ENCODE data around the gene CCL4.

Gene CCL4

DNA sequence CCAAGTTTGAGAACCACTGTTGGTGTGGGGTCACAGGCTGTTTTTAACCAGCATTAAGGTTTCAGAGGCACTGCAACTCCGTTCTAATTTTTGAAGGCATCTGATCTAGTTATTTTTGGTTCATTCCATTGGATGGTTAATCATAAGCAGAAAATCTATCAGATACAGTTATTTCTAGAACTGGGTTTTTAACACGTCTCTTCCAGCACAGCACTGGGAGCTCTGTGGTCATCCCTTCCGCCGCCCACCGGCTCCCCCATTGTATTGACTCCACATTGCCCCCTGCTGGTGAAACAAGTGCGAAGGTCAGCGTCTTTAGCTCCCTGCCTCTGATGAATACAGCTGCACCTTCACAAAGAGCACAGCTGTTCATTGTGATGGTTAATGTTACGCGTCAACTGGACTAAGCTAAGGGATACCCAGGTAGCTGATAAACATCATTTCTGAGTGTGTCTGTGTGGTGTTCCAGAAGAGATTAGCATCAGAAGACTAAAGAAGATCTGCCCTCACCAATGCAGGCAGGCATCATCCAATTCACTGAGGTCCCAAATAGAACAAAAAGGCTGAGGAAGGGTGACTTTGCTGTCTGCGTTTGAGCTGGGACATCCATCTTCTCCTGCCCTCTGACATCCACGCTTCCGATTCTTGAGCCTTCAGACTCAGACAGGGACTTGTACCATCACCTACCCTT is 31.1 kb upstream of the CCL4 start:
- TF ChIP-seq SIN3A (IDR thresholded peaks at IDR 0.05; ENCODE audit: borderline replicate concordance, insufficient read depth, low read length) (no peak), TAF1 (IDR thresholded peaks at IDR 0.05; ENCODE audit: borderline replicate concordance, insufficient read depth, low read length) (no peak), FOXP2 (optimal IDR thresholded peaks at IDR 0.05; ENCODE audit: borderline replicate concordance, extremely low read depth, extremely low read length, insufficient read depth) (no peak), POLR2AphosphoS5 (IDR thresholded peaks at IDR 0.05; ENCODE audit: low read depth, low read length) (no peak)
- TF ChIP-seq, protein P1, sequence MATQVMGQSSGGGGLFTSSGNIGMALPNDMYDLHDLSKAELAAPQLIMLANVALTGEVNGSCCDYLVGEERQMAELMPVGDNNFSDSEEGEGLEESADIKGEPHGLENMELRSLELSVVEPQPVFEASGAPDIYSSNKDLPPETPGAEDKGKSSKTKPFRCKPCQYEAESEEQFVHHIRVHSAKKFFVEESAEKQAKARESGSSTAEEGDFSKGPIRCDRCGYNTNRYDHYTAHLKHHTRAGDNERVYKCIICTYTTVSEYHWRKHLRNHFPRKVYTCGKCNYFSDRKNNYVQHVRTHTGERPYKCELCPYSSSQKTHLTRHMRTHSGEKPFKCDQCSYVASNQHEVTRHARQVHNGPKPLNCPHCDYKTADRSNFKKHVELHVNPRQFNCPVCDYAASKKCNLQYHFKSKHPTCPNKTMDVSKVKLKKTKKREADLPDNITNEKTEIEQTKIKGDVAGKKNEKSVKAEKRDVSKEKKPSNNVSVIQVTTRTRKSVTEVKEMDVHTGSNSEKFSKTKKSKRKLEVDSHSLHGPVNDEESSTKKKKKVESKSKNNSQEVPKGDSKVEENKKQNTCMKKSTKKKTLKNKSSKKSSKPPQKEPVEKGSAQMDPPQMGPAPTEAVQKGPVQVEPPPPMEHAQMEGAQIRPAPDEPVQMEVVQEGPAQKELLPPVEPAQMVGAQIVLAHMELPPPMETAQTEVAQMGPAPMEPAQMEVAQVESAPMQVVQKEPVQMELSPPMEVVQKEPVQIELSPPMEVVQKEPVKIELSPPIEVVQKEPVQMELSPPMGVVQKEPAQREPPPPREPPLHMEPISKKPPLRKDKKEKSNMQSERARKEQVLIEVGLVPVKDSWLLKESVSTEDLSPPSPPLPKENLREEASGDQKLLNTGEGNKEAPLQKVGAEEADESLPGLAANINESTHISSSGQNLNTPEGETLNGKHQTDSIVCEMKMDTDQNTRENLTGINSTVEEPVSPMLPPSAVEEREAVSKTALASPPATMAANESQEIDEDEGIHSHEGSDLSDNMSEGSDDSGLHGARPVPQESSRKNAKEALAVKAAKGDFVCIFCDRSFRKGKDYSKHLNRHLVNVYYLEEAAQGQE (IDR thresholded peaks at IDR 0.05; ENCODE audit: insufficient read depth in 1 of 2, low read depth in 2 of 2, low read length in 2 of 2): no peak

DNA sequence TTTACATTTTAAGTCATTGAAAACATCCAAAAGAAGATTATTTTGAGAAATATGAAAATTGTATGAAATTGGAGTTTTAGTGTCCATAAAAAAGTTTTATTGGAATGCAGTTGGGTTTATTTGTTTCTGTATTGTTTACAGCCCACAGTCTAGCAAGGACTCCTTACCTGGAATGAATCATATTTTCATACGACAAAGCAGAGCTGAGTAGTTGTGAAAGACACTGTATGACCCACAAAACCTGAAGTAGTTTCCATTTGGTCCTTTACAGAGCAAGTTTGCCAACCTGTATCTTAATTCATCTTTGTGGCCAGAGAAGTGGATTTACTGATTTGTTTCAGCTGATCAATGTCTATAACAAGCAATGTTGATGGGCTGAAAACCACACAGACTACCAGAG is 29.3 kb upstream of the CCL4 start:
- no peak for TF ChIP-seq SIN3A (IDR thresholded peaks at IDR 0.05; ENCODE audit: borderline replicate concordance, insufficient read depth, low read length)
- TF ChIP-seq, protein P1 (IDR thresholded peaks at IDR 0.05; ENCODE audit: insufficient read depth in 1 of 2, low read depth in 2 of 2, low read length in 2 of 2): no peak
- no peak for TF ChIP-seq TAF1 (IDR thresholded peaks at IDR 0.05; ENCODE audit: borderline replicate concordance, insufficient read depth, low read length)
- no peak for TF ChIP-seq POLR2AphosphoS5 (IDR thresholded peaks at IDR 0.05; ENCODE audit: low read depth, low read length)
- no peak for TF ChIP-seq FOXP2 (optimal IDR thresholded peaks at IDR 0.05; ENCODE audit: borderline replicate concordance, extremely low read depth, extremely low read length, insufficient read depth)

DNA sequence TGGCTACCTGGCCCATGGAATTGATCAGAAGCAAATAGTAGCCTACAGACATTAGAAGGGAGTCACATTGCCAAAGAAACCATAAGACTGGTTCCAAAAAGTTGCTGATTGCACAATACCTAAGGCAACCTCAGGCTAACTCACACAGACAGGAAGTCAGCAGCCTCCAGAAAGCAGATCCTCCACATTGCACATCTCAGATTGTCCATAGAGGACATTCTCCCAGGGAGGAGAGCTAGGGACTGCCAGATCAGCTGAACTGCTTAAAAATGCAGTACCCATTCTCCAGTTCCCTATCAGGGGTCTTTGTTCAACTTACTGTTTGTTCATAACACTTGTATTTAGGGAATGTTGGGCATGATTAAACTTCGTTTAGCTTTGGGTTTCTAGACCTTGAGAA is 17.9 kb upstream of the CCL4 start:
- TF ChIP-seq FOXP2 (optimal IDR thresholded peaks at IDR 0.05; ENCODE audit: borderline replicate concordance, extremely low read depth, extremely low read length, insufficient read depth) (no peak), SIN3A (IDR thresholded peaks at IDR 0.05; ENCODE audit: borderline replicate concordance, insufficient read depth, low read length) (no peak), POLR2AphosphoS5 (IDR thresholded peaks at IDR 0.05; ENCODE audit: low read depth, low read length) (no peak), TAF1 (IDR thresholded peaks at IDR 0.05; ENCODE audit: borderline replicate concordance, insufficient read depth, low read length) (no peak)
- TF ChIP-seq, protein P1 (IDR thresholded peaks at IDR 0.05; ENCODE audit: insufficient read depth in 1 of 2, low read depth in 2 of 2, low read length in 2 of 2): no peak

DNA sequence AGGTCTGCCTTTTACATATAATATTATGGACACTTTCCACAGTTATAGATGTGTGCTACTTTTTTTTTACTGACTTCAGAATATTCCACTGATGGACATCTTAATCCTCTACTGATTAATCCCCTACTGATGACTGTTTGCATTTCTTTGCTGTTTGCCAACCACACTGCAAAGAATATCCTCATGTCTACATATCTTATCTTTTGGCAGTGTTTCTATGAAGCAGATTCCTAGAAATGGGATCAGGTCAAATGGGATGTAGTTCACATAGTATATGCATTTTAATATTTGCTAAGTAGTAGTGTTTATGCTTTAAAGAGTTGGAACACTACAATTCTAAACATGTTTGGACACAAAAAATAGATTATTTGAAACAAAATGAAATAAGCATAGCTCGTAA is 16.8 kb upstream of the CCL4 start:
- no peak for TF ChIP-seq POLR2AphosphoS5 (IDR thresholded peaks at IDR 0.05; ENCODE audit: low read depth, low read length)
- TF ChIP-seq SIN3A (IDR thresholded peaks at IDR 0.05; ENCODE audit: borderline replicate concordance, insufficient read depth, low read length): no peak
- TF ChIP-seq TAF1 (IDR thresholded peaks at IDR 0.05; ENCODE audit: borderline replicate concordance, insufficient read depth, low read length): no peak
- TF ChIP-seq, protein P1 (IDR thresholded peaks at IDR 0.05; ENCODE audit: insufficient read depth in 1 of 2, low read depth in 2 of 2, low read length in 2 of 2): no peak
- TF ChIP-seq FOXP2 (optimal IDR thresholded peaks at IDR 0.05; ENCODE audit: borderline replicate concordance, extremely low read depth, extremely low read length, insufficient read depth): no peak

Data from PFSK-1 (cell line).